ENCODE data around the gene CSTF1. TPM values are rescaled to one million over a fixed set of nuclear protein-coding genes. Genes with fewer than 3 reads are reported as not detected.
"Not testable (repeated sequence)": the region's sequence is repeated elsewhere in the genome, so short reads cannot be mapped to it uniquely, and the experiment has no call there.

CSTF1 gene
- total RNA-seq, 4 donors from 2014 or later: 5.2 to 21.8 (median 14.2) TPM

- intact Hi-C loops (cut with DNase I; ENCODE audit: low total_unique reads) (loop anchor here (5.0 kb wide), 1 partner anchor 167 kb away; no protein-coding TSS in a partner anchor), in situ Hi-C loops (cut with MboI; ENCODE audit: low pct_ligation_motif_present in 1 of 4, low pct_unique_long_range_greater_than_20kb in 1 of 4, low sequenced_read_pairs in 3 of 4) (loop anchor here in 1 of 4 donors (10.0 kb wide), 1 partner anchor 55 kb away; the partner anchor contains the start of gene RTF2)
- no peaks in the 10 kb centered on the region for H3K27me3 ChIP-seq
- no peaks in the 10 kb centered on the region for H3K9me3 ChIP-seq
- TF ChIP-seq POLR2AphosphoS5 (IDR thresholded peaks at IDR 0.05) (no peak), CTCF (IDR thresholded peaks at IDR 0.05) (no peak), EP300 (IDR thresholded peaks at IDR 0.05; ENCODE audit: low read depth) (no peak), POLR2A (IDR thresholded peaks at IDR 0.05) (no peak)
- H3K4me3 ChIP-seq: no peak overlapping the region
- WGBS, 2 donors (ENCODE audit: low coverage in 1 of 2): 89% methylated on average over 1 of the region's 1 CpG; no CpG with 5 or more reads in 1 of the 2 donors
- DNase-seq: no peak
- peaks cover 0 to 12% (median 0%) of the 10 kb centered on the region in 4 donors for H3K4me1 ChIP-seq
- H3K36me3 ChIP-seq: peaks cover 0 to 30% (median 14%) of the 10 kb centered on the region in 4 donors
- peak overlapping the region in 2 of 4 donors; percentile 33 to 41 for H3K27ac ChIP-seq
These were observed 17.5 kb downstream of the CSTF1 start for GRCh38 chr20:56409956-56410355.

GRCh38 chr20:56411287-56411686, 18.8 kb downstream of the CSTF1 start:
- DNase-seq; H3K27me3 ChIP-seq; H3K9me3 ChIP-seq; in situ Hi-C loops (cut with MboI; ENCODE audit: low pct_ligation_motif_present in 1 of 4, low pct_unique_long_range_greater_than_20kb in 1 of 4, low sequenced_read_pairs in 3 of 4); H3K4me3 ChIP-seq; intact Hi-C loops (cut with DNase I; ENCODE audit: low total_unique reads): not testable (repeated sequence)
- Histone ChIP-seq H3K27ac (peak overlapping the region; percentile 49 to 56 (median 56)), H3K36me3 (peaks cover 0 to 17% (median 8%) of the 10 kb centered on the region in 4 donors), H3K4me1 (peaks cover 0 to 12% (median 0%) of the 10 kb centered on the region in 4 donors)
- 95% methylated on average over 7 of the region's 7 CpGs; no CpG with 5 or more reads in 1 of the 2 donors for WGBS, 2 donors (ENCODE audit: low coverage in 1 of 2)

- 56% methylated on average over 4 to 10 of the region's 10 CpGs for WGBS, 2 donors (ENCODE audit: low coverage in 1 of 2)
- peak; percentile 48 for TF ChIP-seq POLR2A (IDR thresholded peaks at IDR 0.05)
- no peak for TF ChIP-seq EP300 (IDR thresholded peaks at IDR 0.05; ENCODE audit: low read depth)
- TF ChIP-seq CTCF (IDR thresholded peaks at IDR 0.05): no peak
- TF ChIP-seq POLR2AphosphoS5 (IDR thresholded peaks at IDR 0.05): peak in 2 of 3 donors; percentile 9 to 47
- Histone ChIP-seq H3K4me1 (peaks cover 0 to 12% (median 0%) of the 10 kb centered on the region in 4 donors), H3K4me3 (peak within 1 kb of the TSS in 2 of 4 donors; percentile 4 to 8), H3K27me3 (no peaks in the 10 kb centered on the region), H3K9me3 (no peaks in the 10 kb centered on the region), H3K27ac (peak within 1 kb of the TSS; percentile 49 to 56 (median 56)), H3K36me3 (peaks cover 0 to 11% (median 5%) of the 10 kb centered on the region in 4 donors)
- in situ Hi-C loops (cut with MboI; ENCODE audit: low pct_ligation_motif_present in 1 of 4, low pct_unique_long_range_greater_than_20kb in 1 of 4, low sequenced_read_pairs in 3 of 4): no loop called here
- intact Hi-C loops (cut with DNase I; ENCODE audit: low total_unique reads): no loop called here
- no peak for DNase-seq
These were observed 19.5 kb downstream of the CSTF1 start, which contains the start of gene CASS4 for GRCh38 chr20:56411759-56412472. Gene CASS4, plus strand, starts transcription at chr20:56412260. Its CDS starts 199 bp downstream, at chr20:56412459.

- H3K27ac ChIP-seq: peak overlapping the region; percentile 49 to 56 (median 56)
- intact Hi-C loops (cut with DNase I; ENCODE audit: low total_unique reads): no loop called here
- H3K4me1 ChIP-seq: peaks cover 0 to 12% (median 0%) of the 10 kb centered on the region in 4 donors
- peak overlapping the region in 2 of 4 donors; percentile 4 to 8 for H3K4me3 ChIP-seq
- in situ Hi-C loops (cut with MboI; ENCODE audit: low pct_ligation_motif_present in 1 of 4, low pct_unique_long_range_greater_than_20kb in 1 of 4, low sequenced_read_pairs in 3 of 4): no loop called here
- H3K36me3 ChIP-seq: peaks cover 0 to 6% (median 3%) of the 10 kb centered on the region in 4 donors
- H3K27me3 ChIP-seq: no peaks in the 10 kb centered on the region
- no peaks in the 10 kb centered on the region for H3K9me3 ChIP-seq
- WGBS, 2 donors (ENCODE audit: low coverage in 1 of 2): 72 to 86% methylated on average over 7 of the region's 7 CpGs
- no peak for TF ChIP-seq CTCF (IDR thresholded peaks at IDR 0.05)
- DNase-seq: no peak
These were observed 20.0 kb downstream of the CSTF1 start for GRCh38 chr20:56412473-56412790.

Measured in transverse colon (tissue), 4 donors.